Stimulated activated CD8-positive, alpha-beta memory T cell treated with anti-CD3 and anti-CD28 coated beads, Interleukin-15, amount 100 ng/mL, for 48 hours (primary cell): ENCODE measurements around the gene ENDOD1.

Source experiments
- DNase-seq, 2 donors: peaks; one replicate each; pipeline ENCODE4 v3.0.0-alpha.2; 2020; ENCODE audit warnings: low read depth in 2 of 2

ENDOD1 gene

DNA sequence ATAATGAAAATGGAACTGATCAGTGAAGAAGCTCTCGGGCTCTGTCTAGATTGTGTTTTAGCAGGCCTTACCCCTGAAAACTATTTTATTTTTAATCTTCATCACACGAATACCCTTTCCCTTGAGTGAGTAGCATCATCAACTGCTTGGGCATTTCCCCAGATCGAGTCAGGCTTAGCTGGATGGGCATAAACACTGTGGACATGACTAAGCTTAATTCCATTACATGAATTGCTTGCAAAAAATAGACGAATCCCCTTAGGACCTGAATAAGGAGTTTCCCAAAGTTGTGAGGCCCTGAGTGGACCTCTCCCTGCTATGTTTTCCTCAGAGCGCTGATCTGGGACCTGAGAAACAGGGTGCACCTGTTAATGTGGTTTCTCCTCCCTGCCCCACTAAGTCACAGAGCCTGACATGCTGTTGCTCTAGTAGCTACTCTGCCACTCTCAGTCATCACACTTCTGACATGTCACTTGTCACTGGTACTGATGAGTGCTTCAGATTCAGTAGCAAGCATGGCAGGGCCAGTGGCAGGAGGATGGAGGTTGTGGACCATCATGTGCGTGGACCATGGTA lies 53.5 kb downstream of the ENDOD1 start:
- DNase-seq, result no peak

DNA sequence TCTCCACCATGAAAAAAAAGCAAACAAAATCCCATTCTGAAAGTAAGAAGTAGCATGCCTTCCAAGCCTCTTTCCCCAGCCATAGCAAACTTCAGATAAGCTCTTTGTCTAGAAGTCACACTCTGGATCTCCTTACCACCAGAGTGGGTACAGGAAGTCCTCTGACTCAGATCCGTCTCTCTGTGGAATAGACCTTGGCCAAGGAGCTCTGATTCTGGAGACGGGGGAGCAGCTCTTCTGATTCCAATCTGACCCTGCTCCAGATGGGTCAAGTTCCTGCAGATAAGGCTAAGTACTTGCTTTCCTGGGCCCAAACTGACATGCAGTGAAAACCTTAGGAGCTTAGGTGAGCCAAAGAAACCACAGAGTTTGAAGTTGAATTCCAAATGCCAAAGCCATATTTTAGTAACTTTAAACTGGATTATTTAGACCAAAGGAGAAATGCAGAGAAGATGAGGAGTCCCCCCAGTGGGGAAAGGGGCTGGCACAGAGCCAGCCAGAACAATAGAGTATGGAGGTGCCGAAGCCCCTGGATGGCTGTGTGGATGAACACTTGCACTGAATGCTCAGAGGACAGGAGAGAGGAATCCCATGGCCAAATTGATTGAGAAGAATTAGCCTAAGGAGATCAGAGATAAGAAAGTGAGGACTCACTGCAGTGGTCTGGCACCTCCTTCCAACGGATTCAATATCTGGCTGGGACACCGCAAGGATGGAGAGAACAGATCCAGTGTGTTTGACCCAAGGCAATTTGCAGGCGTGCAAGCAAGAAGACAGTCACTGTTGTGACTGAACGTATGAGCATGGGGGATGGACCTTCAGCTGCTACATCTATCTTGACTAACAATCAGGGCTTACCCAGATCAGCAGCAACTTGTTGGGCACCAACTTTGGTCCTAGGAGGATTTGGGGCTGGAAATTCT lies 54.9 kb downstream of the ENDOD1 start:
- DNase-seq, result no peak

DNA sequence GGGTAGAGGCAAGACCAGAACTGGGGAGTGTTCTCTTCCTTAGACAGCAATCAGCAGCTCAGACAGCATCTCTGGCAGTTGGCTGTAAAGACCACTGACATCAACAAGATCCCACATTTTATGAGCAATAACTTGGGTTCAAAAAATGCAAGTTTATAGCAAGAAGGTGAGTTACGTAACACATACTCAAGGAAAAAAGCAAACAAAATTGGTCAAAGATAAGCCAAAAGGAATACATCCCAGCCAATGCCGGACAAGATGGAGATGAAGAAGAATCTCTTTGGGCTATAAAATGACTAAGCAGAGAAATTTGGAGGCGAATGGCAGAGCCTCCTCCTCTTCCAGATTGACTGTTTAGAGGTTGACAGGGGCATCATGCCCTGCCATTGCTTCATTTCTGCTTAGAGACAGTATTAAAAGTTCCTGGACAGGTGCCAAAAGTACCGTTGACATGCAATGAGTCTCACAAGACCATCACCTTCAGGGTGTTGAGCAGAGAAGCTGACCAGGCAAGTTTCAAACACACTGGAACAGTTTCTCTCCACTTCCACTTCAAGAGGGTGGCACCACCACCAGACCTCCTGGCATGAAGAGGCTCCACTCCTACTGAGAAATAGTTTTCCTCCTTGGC lies 55.9 kb downstream of the ENDOD1 start:
- no peak for DNase-seq

DNA sequence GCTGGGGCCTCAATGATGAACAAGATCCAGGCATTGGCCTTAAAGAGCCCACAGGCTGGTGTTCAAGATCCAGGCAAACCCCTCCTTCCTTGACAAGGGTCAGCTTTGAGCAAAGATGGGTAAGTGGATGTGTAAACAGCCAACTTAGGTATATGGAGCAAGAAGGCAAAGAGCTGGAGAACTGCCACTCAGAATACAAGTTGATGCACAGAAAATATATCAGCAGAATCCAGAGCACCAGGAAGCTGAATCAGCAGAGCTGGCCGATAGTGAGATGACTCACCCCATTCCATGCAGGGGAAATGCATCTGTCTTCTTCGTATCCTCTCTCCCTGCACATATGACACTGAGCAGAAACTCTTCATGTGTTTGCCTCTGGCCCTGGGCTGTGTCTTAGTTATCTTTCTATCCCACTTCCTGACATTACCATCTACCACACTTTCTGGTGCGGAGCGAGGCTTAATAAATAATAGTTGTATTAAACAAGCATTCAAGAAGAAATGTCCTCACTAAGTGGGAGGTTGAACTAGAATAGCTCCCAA lies 57.8 kb downstream of the ENDOD1 start:
- no peak for DNase-seq

DNA sequence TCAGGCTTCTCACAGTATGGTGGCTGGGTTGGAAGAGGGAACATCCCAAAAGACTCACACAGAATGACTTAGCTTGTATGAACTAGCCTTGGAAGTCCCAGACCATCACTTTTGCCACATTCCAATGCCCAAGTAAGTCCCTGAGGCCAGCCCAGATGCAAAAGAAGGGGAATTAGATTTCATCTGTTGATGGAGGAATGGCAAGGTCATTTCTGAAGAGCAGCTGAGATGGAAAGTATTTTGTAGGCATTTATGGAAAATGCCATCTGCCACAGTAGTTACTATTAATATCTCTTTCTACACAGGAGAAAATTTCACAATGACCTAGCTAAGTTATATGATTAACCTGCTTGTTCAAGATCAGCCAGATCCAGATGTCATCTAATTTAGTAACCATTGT lies 58.8 kb downstream of the ENDOD1 start:
- DNase-seq, result no peak

DNA sequence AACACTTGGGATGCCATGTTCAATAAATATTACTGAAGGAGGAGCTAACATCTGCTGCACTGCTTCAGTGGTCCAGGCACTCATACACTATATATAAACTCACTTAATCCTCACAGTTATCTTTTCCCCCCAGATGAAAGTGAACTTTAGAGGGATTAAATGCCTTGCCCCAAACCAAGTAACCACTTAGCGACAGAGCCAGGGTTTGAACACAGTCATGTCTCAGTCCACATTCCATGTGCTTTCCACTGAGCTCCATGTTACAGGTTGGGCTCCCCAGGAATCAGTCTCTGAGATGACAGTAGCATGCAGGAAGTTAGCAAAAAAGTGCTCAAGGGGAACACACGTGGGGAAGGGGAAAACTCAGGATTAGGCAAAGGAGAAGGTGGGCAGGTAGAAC lies 59.3 kb downstream of the ENDOD1 start:
- DNase-seq, result no peak

DNA sequence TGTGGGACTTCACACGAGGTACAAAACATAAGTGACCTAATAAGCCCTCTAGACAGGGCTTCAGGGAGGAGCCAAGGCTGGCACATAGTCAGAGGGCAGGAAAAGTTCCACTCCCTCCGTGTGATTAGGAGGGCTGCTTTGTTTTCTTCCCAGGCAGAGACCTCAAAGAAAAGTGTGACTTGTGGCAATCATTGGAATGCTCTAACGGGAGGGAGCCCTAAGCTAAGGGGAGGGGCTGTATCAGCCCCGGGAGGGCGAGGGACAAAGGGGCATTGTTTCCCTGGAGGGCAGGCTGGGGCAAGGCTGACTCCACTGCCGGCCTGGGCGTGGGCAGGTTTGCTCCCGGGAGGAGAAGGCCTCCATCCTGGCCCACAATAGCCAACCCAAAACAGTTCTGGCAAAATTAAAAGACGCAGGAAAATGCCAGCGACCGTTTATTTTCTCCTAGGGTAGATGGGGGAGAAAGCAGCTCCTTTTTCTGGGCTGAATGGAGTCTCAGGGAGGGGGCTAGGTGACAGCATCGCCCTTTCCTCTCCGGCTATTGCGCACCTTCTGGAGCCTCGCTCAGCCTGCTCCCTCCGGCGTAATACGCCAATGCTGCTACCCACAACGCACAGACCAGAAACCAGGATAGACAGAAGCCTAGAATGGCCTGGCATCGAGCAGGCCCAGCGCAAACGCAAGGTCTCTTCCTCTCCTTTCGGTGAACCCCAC lies 60.2 kb downstream of the ENDOD1 start:
- DNase-seq, result no peak

DNA sequence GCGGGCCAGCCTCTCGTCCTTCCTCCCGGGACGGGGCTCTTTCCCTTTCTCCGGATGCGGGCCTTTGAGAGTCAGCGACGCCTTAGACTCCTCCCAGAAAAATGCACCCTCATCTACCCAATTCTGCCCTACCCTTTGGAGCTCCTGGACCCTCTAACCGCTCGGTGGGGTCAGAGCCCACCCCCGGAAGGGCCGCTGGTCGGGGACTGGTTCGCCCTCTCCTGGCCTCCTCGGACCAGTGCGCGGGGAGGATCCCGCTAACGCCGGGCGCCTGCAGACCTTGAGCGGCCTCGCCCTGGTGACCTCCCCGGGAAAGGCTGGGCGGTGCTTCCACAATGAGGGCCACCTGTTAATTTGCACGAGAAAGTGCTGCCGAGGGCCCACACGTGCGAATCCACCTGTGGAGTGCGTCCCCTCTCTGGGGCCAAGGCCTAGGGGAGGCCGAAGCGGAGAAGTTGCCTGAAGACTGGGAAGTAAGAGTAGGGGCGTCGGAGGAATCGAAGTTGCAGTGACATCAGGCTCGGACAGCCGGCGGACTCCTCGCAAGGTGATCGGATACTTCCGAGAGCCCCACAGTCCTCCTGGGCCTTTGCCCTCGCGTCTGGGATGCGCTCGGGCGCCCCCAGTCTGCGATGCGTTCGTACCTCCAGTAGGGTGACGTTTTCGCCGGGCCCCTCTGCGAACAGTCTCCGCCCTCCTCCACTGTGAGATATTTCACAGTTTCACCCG lies 61.5 kb downstream of the ENDOD1 start:
- peak; percentile 83 to 84 for DNase-seq

DNA sequence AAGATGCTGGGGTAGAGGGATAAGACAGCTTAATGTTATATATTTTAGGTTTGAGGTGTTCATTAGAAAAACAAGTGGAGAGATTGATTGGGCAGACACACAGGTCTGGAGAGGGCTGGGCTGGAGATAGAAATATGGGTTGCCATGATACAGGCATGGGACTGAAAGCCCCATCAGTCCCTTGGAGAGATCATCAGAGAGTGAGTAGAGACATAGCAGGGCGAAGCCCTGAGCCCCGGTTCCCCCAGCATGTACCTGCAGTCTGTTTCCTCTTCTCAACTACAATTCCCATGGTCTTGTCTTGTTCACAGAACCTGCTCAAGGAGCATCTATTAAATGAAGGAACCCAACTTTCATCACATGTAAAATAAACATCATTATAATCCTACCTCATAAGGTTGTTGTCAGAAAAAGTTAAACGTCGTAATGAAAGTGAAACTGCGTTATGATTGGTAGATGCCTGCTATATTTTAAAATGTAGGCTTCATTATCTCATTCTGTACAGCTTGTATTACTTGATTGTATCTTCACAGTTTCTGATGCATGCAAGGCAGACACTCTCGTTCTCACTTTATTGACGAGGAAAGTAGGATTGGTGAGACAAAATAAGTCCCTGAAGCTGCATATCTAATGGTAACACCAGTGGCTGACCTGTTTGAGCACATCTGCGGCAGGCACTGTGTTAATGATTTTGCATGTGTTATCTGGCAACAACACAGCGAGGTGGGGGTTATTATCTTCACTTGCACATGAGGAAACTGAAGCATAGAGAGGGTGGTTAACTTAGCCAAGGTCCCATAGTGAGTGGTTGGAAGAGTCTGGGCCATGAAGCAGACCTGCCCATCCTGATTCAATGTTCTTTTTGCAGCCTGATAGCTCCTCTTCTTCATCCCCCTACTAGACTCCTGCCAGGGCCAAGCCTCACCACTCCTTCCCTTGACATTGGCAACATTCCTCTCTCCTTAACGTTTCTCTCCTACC lies 63.5 kb downstream of the ENDOD1 start:
- no peak for DNase-seq

DNA sequence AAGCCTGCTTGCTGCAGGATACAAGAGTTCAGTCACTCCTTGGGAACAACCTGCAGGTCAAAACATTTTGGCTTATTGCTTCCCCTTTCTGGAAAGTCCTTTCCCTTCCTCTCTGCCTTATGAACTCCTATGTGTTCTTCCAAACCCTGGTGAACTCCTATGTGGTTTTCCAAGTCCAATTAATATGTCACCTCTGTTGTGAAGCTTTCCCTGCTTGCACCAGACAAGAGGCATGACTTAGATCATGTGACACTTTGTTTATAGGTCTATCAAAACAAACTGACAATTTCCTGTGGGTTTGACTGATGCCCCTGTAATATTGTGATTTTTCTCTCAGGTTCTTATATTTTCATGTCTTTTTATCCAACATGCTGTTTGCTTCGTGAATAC lies 64.2 kb downstream of the ENDOD1 start:
- no peak for DNase-seq

DNA sequence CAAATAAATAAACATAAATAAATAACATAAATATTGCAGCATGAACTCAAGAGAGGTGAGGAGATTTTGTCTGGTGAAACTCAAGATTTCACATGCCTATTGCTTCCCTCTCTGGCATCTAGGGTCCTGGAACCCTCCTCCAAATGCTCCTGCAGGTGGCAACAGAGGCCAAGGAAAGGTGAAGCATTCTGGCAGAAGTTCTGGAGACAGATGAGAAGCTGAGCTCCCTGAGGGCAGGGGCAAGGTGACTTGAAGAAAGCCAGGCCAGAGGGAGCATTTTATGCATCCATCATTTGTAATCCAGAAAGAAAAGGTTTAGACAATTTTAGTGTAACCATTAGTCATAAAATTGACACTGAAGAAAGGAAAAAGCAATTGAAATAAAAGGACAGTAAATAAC lies 64.9 kb downstream of the ENDOD1 start:
- DNase-seq, result peak; percentile 34 to 44

DNA sequence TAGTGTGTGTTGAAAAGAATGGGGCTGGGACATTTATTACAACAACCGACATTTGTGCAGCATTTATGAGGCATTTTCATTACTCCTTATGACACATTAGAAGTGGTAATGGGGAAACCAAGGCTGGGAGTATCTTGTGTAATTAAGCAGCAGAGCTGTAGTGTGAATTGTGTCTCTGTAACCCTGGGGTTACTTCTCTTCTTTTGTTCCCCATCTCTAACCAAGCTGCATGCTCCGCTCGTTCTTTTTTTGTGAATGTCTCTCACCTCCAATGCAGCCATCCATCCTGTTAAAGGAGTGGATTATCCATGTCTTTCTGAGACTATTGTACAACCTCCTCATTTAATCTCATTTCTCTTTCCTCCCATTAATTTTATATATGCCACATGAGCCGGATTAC lies 65.7 kb downstream of the ENDOD1 start:
- DNase-seq, result no peak

DNA sequence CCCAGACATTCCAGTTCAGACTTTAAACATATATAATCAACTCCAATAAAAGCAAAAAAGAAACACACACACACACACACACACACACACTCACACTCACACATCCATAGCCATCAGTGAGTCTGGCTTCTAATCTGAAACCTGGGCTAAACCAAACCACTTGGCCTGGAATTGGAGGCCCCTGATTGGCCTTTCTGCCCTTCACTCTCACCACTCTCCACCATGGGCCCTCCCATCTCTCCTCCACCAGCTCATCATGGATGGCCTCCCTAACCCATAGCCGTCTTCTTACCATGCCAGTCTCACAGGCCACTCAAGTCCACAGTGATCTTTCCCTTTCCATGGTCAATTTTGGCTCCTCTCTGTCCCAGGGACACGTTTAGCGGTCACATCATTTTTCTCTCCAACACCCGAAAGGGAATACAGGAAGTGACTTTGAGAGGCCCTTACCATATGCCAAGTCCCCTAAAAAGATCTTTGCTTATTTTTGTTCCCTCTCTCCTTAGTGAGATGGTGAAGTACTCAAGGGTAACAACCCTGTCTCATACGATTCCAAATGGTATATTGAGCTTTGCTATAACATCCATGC lies 66.6 kb downstream of the ENDOD1 start:
- DNase-seq, result no peak

DNA sequence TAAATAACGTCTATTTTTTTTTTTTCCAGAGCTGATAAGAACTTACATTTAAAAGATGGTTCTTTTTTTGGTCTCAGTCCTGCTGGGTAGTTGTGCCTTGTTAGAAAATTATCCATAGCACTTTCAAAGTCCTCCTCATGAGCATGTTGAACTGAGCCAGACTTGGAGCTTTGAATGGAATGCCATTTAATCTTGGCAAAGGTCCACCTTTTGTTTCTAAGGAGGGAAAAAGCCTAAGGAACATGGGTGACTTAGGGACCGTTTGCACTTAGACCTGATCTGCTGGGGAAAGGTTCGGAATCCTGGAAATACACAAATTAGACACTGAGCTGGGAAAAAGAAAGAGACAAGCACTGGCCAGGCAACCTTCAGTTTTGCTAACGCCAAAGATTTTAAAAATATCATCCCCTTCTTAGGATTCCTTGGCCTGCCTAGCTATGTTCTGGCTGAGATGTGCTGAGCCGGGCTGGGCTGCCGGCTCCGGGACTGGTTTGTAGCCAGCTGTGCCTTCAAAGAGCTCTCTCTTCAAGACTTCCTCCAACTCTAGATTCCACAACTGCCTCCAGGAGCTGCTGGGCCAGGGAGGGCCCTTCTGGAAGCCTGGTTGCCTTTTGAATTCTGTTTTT lies 67.4 kb downstream of the ENDOD1 start:
- DNase-seq, result no peak

DNA sequence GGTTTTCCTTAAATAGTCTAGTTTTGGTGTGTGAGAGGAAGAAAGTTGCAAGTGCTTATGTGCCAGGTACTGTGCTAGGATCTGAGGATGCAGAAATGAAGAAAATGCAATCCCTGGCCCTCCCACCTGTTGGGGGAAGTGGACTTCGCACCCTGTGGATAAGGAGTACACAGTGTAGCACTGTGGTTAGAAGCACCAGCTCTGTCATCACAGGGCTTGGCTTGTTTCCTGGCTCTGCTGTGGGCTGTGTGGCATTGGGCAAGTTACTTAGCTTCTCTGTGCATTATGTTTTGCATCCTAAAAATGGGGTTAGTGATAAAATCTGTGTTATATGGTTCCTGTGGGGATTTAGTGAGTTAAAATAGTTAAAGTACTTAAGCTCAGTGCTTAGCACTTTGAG lies 68.2 kb downstream of the ENDOD1 start:
- no peak for DNase-seq

DNA sequence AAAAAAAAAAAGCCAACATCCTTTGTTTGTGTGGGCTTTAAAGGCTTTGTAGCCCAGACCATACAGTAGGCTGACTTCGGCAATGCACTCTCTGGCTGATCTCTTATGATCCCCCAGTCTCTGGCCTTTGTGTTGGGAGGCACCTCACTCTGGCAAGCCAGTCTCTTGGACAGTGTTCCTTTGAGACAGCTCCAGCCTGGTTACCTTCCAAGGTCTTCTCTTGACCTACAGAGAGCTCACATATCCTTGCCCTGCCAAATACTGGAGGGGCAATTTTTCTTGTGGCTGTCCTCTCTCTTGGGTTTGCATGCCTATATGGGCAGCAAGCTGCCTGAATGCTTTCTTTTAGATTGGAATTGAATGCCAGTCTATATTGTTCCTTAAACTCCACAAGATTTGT lies 71.6 kb downstream of the ENDOD1 start:
- no peak for DNase-seq

DNA sequence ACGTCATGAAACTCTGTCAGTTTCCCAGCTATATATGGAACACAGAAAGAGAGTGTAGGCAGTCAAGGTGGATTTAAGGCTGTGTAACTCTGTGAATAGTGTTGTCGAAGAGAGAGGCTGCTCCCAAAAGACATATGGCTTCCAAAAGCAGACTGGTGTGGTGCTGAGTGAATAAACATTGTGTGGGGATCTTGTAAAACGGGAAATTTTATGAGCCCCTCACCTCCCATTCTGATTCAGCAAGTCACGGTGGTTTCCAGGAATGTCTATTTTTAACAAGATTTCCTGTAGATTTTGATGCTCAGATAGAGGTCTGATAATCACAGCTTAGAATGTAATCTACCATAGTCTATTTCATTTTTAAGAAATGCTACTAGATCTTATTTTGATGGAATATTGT lies 73.5 kb downstream of the ENDOD1 start:
- DNase-seq, result no peak

DNA sequence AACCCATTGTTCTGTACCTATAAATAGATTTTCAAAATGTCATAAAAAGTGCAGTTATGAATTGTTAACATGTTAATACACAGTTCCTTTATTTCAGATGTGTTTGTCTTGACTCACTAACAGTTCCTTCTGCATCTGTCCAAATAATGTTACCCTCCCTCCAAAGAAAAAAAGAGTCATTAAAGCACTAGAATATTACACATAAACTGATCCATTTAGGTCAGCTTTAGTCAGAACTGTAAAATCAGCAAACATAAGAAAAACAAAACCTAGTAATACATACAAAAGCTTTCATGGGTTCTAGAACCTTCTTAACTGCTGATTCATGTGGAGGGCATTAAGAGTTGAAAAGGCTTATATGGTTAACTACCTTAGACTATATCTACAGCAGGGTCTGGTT lies 76.0 kb downstream of the ENDOD1 start:
- DNase-seq, result no peak

DNA sequence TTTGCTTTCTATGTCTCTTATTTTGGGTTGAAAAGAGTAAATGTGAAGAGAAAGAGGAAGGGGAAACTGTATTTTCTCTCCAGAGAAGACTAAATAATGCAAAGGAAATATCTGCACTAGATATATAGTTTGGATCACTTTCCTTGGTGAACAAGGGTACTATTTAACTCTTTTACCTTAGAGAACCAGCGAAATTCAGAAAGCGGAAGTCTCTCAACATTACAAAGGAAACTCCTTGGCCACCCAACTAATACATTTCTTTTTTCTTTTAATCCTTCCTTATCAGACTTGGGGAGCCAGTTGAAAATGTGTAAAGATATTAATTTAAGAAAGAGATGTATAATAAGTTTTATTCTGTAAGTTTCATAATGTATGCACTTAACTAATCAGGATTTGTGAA lies 77.1 kb downstream of the ENDOD1 start:
- no peak for DNase-seq
